Right kidney (tissue), 1 donor: ENCODE measurements around the gene SCN5A.

Source experiments
- DNase-seq: peaks from one replicate; pipeline ENCODE4 v3.0.0-alpha.2; 2016

The SCN5A gene

GRCh38 chr3:38556640-38557358 lies 92.7 kb downstream of the SCN5A start:
- DNase-seq: no peak

- DNase-seq: no peak
Observed at GRCh38 chr3:38555926-38556325, 93.6 kb downstream of the SCN5A start.

GRCh38 chr3:38555149-38555840 lies 94.2 kb downstream of the SCN5A start:
- no peak for DNase-seq

- no peak for DNase-seq
Observed at GRCh38 chr3:38554127-38554827, 95.2 kb downstream of the SCN5A start.

GRCh38 chr3:38553071-38553470 lies 96.4 kb downstream of the SCN5A start:
- no peak for DNase-seq

GRCh38 chr3:38552364-38552763 lies 97.1 kb downstream of the SCN5A start:
- DNase-seq: no peak

- no peak for DNase-seq
Observed at GRCh38 chr3:38551026-38551832, 98.3 kb downstream of the SCN5A start.

GRCh38 chr3:38549957-38550840 lies 99.3 kb downstream of the SCN5A start:
- DNase-seq: no peak

GRCh38 chr3:38549486-38549885 lies 100.0 kb downstream of the SCN5A start:
- DNase-seq: no peak

GRCh38 chr3:38549082-38549481 lies 100.4 kb downstream of the SCN5A start:
- no peak for DNase-seq

- DNase-seq: no peak
Observed at GRCh38 chr3:38548154-38548931, 101.1 kb downstream of the SCN5A start.

GRCh38 chr3:38545983-38546382 lies 103.5 kb downstream of the SCN5A start:
- no peak for DNase-seq

- no peak for DNase-seq
Observed at GRCh38 chr3:38545550-38545949, 103.9 kb downstream of the SCN5A start.

GRCh38 chr3:38544926-38545325 lies 104.6 kb downstream of the SCN5A start:
- no peak for DNase-seq

- no peak for DNase-seq
Observed at GRCh38 chr3:38543586-38543985, 105.9 kb downstream of the SCN5A start.

GRCh38 chr3:38542401-38543298 lies 106.8 kb downstream of the SCN5A start:
- no peak for DNase-seq

GRCh38 chr3:38541806-38542205 lies 107.7 kb downstream of the SCN5A start:
- no peak for DNase-seq

GRCh38 chr3:38538773-38539353 lies 110.6 kb downstream of the SCN5A start:
- DNase-seq: no peak

- no peak for DNase-seq
Observed at GRCh38 chr3:38536671-38537070, 112.8 kb downstream of the SCN5A start.
